ENCODE data around the gene HOXC9.

Gene HOXC9

DNA sequence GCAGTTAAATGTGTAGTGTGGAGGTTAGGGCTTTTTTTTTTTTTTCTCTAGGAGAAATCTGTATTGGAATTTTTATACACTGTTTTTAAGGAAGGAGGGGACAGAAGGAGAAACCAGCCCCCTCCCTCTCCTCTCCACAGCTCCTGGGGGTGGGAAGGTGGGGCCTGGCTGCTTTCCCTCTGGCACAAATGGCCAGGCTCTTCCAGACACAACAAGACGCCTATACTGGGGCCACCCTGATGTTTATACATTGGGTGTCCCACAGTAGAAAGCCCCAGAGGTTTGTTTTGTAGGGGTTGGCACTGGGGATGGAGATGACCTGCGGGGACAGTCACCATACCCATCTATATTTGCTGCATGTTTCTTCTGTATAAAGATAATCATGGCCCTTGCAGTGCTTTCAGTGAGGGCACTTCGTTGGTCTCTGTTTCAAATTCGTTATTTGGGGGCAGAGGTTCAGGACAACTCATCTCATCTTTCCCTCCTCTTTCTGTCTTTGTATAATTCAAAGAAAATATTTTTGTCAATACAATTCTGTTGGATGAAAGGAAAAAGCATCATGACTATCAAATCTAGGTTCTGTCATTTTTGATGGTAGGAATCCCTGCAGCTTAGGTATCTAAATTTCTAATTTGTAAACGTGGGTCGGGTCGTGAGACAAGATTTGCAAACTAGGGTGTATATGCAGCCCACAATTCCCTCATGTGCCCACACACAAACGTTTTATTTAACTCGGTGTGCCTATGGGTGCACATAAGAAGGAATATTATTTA, 23.0 kb upstream of the HOXC9 start:
- DNase-seq, result no peak

DNA sequence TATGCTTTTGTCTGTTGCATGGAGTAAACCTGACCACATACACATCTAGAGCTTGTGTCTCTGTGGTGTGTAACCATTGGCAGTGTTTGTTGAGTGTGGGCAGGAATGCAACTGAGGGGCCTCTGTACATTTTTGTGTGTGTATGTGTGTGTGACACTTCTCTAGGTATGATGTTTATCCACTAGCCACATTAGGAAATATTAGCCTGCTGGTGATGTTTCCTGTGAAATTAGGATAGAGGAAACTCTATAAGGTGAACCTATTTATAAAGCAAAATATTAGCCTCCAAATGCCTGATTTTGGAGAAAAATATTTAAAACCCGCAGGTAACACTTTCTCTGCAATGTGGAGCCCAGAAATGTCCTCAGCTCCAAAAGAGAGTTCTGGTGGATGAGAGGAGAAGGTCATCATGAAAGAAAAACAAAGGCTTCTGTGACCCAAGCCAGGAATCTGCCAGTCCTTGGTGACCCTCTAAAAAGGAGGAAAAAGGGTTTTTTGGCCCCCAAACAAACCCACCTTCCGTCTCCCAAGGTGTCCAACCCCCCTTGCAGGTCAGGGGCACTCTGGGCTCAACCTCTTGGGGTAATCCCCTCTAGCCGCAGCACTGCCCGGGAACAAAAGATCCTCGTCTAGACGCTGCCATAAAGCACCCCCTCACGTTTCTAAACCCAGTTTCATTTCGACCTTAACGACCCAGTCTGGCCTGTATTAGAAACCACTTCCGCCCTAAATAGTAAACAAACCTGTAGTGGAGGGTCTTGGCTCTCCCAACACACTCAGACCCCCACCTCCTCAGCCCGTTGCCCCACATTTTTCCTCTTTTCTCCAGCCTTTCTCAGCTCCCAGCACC, 22.1 kb upstream of the HOXC9 start:
- no peak for DNase-seq

DNA sequence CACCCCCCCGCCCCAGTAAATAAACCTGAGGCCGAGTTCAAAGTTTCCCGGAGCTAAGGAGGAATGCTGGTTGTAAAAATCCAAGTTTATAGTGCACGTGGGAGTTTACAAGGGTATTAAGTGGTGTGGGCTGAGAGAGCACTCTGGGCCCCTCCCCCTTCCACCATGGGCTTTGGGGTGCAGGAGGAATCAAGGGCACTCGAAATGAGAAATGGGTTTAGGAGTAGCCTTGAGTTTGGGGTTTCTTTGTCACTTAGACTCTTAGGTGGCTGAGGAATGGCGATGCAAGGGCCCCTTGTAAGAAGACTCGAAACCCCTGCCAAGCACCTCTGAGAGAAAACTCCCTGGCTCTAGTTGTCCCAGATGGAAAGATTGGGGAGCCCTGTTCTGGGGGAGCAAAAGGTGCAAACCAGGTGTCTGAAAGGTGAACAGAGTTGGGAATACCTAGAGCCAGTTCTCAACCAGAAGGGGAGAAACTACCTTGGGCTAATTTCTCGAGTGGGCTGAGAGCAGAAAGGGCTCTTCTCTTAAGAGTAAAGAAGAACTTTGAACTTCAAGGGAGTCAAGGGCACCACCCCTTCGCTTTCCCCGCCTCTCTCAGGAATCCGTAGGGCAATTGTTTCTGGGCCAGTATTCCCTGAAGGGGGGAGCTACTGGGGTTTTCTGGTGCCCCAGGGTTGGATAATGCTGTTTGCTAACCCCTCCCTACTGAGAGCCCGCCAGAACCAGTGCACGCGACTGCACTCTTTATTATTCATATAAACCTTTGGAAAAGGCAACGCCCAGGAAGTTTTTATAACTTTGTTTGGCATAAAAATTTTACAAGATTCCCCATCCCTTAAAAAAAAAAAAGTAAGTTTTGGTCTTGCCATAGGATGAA, 21.2 kb upstream of the HOXC9 start:
- no peak for DNase-seq

DNA sequence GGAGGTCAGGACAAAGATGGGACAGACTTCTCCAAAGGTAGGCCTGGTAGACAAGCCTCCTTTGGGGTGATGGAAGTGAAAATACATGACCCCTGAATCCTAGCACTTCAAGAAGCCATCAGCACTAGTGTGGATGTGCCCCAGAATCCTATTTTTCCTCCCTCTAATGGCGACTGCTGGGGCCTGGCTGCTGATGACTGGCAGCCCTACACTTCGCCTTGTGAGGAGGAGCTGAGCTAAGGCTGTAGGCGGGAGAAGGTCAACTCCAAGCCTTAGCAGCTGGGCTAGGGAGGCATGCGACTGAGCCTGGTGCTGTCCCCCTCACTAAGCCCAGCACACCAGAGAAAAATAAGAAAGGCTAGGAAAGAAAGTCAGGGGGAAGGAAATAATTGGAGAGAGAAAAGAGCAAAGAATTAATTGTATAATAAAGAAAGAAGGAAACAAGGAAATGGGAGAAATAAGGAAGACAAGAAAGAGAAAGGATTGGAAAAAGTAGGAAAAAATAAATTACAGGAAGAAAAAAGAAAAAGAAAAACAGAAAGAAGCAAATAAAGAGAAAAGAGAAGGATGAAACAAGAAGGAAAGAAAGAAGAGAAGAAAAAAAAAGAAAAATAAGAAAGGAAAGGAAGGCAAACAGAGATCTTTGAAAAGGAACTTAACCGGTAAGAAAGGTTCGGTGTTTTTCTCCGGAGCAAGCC, 19.7 kb upstream of the HOXC9 start:
- no peak for DNase-seq

DNA sequence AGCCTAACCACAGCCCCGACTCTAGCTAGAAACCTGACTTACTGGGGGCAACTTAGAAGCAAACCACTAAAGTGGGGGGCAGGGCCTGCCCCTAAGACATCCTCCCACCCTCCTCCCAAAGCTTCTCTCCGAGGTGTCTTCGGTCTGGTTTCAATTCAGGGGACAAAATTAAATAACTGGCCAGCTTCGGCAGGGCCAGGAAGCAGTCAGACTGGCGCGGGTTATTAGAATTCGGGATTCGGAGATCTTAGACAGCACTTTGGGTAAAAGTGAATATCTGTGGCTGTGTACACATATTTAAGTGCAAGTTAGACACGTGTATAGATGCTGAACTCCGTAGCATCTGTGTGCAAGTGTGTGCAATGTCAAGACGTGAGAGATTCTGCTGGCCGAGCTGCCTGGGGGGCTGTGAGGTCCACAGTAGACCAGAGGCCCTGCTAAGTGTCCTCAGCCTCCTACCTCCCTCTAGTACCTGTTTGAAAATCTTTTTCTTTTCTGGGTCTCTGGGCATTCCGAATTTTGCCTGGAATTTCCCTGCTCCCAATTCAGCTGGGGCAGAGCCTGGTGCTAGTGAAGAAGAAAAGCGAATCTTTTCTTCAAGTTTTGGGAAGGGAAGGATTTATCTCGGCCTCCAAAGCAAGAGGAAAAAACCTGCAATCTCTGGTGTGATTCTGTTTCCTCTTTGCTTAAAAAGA, 19.0 kb upstream of the HOXC9 start:
- DNase-seq, result no peak

GRCh38 chr12:53981634-53982565, 18.1 kb upstream of the HOXC9 start:
- DNase-seq, result no peak

- no peak for DNase-seq
Measured at GRCh38 chr12:53982648-53983567, 17.1 kb upstream of the HOXC9 start.

- DNase-seq, result no peak
Measured at GRCh38 chr12:53983568-53983949, 16.4 kb upstream of the HOXC9 start.

DNA sequence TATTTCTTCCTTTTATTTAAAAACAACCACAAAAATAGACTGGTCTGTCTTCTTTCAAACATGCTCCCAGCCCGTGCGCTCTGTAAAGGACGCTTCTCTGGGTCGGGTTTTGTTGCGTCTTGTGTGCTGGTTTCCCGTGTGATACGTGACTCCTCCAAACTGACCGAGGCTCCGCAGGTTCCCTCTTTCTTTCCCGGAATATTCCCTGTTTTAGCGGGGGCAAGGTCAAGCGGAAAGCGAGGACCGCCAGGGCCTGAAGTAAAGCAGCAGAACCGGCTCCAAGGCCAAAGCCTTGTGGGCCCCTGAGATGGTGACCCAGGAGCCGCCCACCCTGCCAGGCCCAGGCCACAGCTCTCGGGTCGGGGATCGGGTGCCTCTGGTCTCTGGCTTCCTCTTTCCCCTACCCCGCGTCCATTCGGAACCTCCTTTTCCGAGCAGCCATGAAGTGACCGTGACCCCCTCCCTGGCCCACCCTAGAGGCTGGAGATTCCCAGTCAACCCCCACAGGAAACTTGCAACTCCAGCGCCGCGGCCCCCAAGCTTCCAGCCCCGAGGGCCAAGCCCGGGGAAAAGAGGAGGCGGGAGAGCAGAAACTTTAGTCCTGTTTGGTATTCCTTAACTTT, 15.9 kb upstream of the HOXC9 start:
- no peak for DNase-seq

GRCh38 chr12:53984901-53985691, 14.9 kb upstream of the HOXC9 start, which contains the start of gene HOXC10:
HOXC10 (plus strand) TSS chr12:53985146; CDS start chr12:53985260, 114 bp downstream.
- no peak for DNase-seq

GRCh38 chr12:53985692-53985993, 14.3 kb upstream of the HOXC9 start:
- no peak for DNase-seq

- DNase-seq, result no peak
Measured at GRCh38 chr12:53985994-53986685, 13.8 kb upstream of the HOXC9 start.

GRCh38 chr12:53986686-53987483, 13.1 kb upstream of the HOXC9 start:
- no peak for DNase-seq

- no peak for DNase-seq
Measured at GRCh38 chr12:53987787-53988230, 12.2 kb upstream of the HOXC9 start.

- no peak for DNase-seq
Measured at GRCh38 chr12:53988541-53989226, 11.3 kb upstream of the HOXC9 start.
